ENCODE data around the gene TBC1D14. TPM values are rescaled to one million over a fixed set of nuclear protein-coding genes. Genes with fewer than 3 reads are reported as not detected.

Gene TBC1D14
- total and polyA plus RNA-seq, 7 donors, result 19.2 to 46.4 (median 29.5) TPM

- TF ChIP-seq EP300 (IDR thresholded peaks at IDR 0.05) (no peak), POLR2A (IDR thresholded peaks at IDR 0.05) (no peak), POLR2AphosphoS5 (IDR thresholded peaks at IDR 0.05) (no peak)
- TF ChIP-seq, protein P1, sequence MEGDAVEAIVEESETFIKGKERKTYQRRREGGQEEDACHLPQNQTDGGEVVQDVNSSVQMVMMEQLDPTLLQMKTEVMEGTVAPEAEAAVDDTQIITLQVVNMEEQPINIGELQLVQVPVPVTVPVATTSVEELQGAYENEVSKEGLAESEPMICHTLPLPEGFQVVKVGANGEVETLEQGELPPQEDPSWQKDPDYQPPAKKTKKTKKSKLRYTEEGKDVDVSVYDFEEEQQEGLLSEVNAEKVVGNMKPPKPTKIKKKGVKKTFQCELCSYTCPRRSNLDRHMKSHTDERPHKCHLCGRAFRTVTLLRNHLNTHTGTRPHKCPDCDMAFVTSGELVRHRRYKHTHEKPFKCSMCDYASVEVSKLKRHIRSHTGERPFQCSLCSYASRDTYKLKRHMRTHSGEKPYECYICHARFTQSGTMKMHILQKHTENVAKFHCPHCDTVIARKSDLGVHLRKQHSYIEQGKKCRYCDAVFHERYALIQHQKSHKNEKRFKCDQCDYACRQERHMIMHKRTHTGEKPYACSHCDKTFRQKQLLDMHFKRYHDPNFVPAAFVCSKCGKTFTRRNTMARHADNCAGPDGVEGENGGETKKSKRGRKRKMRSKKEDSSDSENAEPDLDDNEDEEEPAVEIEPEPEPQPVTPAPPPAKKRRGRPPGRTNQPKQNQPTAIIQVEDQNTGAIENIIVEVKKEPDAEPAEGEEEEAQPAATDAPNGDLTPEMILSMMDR (IDR thresholded peaks at IDR 0.05), result no peak
- no peak for DNase-seq
- no peak overlapping the region for H3K27ac ChIP-seq
- WGBS, 2 donors, result 96% methylated on average over 7 of the region's 7 CpGs
- no peaks in the 10 kb centered on the region for H3K4me1 ChIP-seq
- H3K9me3 ChIP-seq, result no peaks in the 10 kb centered on the region
- intact Hi-C loops (cut with DNase I), result no loop called here
- H3K36me3 ChIP-seq, result peaks cover 0 to 91% (median 34%) of the 10 kb centered on the region in 4 donors
- H3K27me3 ChIP-seq, result no peaks in the 10 kb centered on the region
- no peak overlapping the region for H3K4me3 ChIP-seq
Observed at GRCh38 chr4:7027284-7027683, 117.7 kb downstream of the TBC1D14 start.

DNA sequence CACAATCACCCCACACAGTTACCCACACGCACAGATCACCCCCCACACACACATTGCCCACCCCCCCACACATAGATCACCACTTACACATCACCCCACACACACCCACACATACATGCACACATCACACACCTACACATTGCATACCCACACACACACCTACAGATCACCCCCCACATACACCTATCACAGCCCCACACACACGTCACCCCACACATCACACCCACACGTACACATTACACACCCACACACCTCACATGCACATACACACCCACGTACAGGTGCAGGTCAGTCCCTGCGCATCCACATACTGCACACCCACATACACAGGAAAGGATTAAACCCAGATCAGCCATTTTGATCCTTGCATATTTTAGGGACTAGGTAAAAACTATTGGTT is 118.3 kb downstream of the TBC1D14 start:
- no peaks in the 10 kb centered on the region for H3K9me3 ChIP-seq
- intact Hi-C loops (cut with DNase I), result no loop called here
- WGBS, 2 donors, result 92% methylated on average over 5 of the region's 5 CpGs
- no peak overlapping the region for H3K27ac ChIP-seq
- H3K36me3 ChIP-seq, result peaks cover 0 to 89% (median 37%) of the 10 kb centered on the region in 4 donors
- no peak for DNase-seq
- H3K4me3 ChIP-seq, result no peak overlapping the region
- H3K4me1 ChIP-seq, result no peaks in the 10 kb centered on the region
- H3K27me3 ChIP-seq, result no peaks in the 10 kb centered on the region
- TF ChIP-seq POLR2AphosphoS5 (IDR thresholded peaks at IDR 0.05) (no peak), EP300 (IDR thresholded peaks at IDR 0.05) (no peak), POLR2A (IDR thresholded peaks at IDR 0.05) (no peak)
- TF ChIP-seq, protein P1 (IDR thresholded peaks at IDR 0.05), result no peak

DNA sequence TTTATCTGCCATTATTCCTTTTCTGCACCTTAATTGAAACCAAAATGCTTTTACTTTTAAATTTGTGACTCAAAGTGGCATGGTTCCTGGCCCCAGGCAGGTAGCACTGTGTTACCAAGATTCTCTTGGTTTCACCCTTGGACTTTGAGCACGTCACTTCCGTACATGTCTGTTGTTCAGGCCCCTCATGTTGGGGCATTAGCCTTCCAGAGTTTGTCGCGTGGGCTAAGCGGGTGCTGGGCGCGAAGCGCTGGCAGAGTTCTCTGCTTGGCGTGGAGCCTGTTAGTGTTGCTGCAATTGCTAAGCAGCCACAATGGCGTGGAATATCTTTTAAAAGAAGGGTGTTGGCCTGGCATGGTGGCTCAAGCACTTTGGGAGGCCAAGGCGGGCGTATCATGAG is 119.6 kb downstream of the TBC1D14 start:
- no peak overlapping the region for H3K4me3 ChIP-seq
- no peaks in the 10 kb centered on the region for H3K9me3 ChIP-seq
- no peaks in the 10 kb centered on the region for H3K4me1 ChIP-seq
- no peak for DNase-seq
- no peak overlapping the region for H3K27ac ChIP-seq
- 92 to 96% methylated on average over 12 of the region's 12 CpGs for WGBS, 2 donors
- no peaks in the 10 kb centered on the region for H3K27me3 ChIP-seq
- intact Hi-C loops (cut with DNase I), result no loop called here
- TF ChIP-seq, protein P1 (IDR thresholded peaks at IDR 0.05), result no peak
- H3K36me3 ChIP-seq, result peaks cover 0 to 76% (median 31%) of the 10 kb centered on the region in 4 donors

DNA sequence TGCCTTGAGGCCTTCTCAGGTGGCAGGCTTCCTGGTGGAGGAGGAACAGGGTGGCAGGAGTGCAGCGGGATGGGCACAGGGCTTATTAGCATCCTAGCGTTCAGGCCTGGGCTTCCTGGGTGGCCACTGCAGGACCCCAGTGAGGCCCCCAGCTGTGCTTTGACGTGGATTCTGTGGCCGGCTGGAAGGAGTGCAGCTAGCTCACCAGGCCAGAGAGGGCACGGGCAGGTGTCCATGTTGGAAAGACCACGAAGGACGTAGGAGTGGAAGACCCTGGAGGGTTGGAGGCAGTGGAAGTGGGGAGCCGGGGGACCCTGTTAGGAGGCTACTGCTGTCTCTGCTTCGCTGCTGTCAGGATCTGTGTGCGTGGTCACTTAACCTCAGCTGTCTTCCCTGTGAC is 120.3 kb downstream of the TBC1D14 start:
- no peak for DNase-seq
- TF ChIP-seq, protein P1 (IDR thresholded peaks at IDR 0.05), result no peak
- TF ChIP-seq EP300 (IDR thresholded peaks at IDR 0.05) (no peak), POLR2A (IDR thresholded peaks at IDR 0.05) (no peak), POLR2AphosphoS5 (IDR thresholded peaks at IDR 0.05) (no peak)

DNA sequence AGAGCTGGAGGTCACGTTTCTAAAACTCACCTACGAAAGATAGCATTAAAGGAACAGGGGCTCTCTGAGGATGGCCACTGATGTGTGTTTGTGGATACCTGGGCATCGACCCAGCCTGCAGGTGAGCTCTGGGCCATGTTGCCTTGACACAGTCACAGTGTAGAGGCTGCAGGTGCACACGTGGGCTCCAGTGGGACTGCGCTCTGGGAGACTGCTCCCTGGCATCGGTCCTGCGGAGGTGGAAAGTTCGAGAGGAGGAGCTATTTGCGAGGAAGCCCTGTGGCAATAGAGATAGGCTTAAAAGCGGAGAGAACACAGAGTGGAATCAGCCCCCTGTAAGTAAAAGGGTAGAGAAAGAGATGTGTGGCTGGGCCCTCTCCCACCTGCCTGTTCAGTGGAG is 121.2 kb downstream of the TBC1D14 start:
- Histone ChIP-seq H3K4me3 (no peak overlapping the region), H3K9me3 (no peaks in the 10 kb centered on the region), H3K36me3 (peaks cover 0 to 60% (median 31%) of the 10 kb centered on the region in 4 donors), H3K27me3 (no peaks in the 10 kb centered on the region), H3K27ac (no peak overlapping the region), H3K4me1 (no peaks in the 10 kb centered on the region)
- intact Hi-C loops (cut with DNase I), result no loop called here
- WGBS, 2 donors, result 94 to 96% methylated on average over 10 of the region's 10 CpGs
- TF ChIP-seq, protein P1 (IDR thresholded peaks at IDR 0.05), result no peak
- TF ChIP-seq POLR2AphosphoS5 (IDR thresholded peaks at IDR 0.05) (no peak), EP300 (IDR thresholded peaks at IDR 0.05) (no peak), POLR2A (IDR thresholded peaks at IDR 0.05) (no peak)
- no peak for DNase-seq

More for the DNA sequence above, 120.3 kb downstream of the TBC1D14 start:
- intact Hi-C loops (cut with DNase I), result no loop called here
- Histone ChIP-seq H3K9me3 (no peaks in the 10 kb centered on the region), H3K4me1 (no peaks in the 10 kb centered on the region), H3K4me3 (no peak overlapping the region), H3K27ac (no peak overlapping the region), H3K27me3 (no peaks in the 10 kb centered on the region), H3K36me3 (peaks cover 0 to 69% (median 31%) of the 10 kb centered on the region in 4 donors)
- WGBS, 2 donors, result 95% methylated on average over 10 of the region's 10 CpGs

Data from sigmoid colon (tissue), 7 donors.